Measurements from ENCODE around the gene SLC25A19. TPM values are rescaled to one million over a fixed set of nuclear protein-coding genes. Genes with fewer than 3 reads are reported as not detected.

Gene SLC25A19
- total and polyA plus RNA-seq, 2 experiments from 2014 or later, result 6.2 to 6.7 TPM

DNA sequence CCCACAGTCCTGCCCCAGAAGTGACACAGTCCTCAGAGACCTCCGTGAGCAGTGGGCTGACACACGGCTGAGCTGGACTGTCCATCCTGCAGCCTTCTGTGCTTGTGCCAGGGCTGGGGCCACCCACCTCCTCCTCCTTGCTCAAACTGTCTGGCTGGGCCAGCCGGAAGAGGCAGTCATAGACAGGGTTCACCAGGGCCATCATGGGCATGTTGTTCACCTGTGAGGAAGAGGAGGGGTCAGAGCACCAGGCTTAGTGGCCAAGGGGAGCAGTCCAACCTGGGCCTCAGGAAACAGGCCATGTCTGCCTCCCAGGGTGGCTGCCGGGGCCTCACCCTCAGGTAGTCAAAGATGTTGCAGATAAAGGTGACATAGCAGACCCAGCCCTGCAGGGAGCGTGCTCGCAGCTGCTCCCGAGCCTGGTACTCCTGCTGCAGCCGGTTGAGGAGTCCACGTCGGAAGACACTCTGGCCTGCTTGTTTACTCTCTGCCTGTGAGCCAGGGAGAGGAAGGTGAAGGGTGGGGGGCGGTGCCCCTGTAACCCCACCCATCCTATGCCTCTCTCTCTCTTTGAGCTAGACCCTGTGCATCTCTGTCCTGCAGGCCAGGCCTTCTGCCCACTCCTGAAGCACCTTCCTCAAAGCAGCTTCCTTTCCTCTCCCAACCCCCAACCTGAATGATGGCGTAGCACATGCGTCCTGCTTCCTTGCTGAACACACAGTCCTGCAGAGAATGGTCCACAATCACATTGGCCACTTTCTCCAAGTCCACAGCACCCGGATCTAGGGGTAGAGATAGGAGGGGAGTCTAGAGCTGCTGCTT, 21.6 kb downstream of the SLC25A19 start:
- 29 to 41% methylated on average over 14 of the region's 14 CpGs for WGBS, 2 experiments (ENCODE audit: low coverage in 1 of 2, low lambda C conversion rate in 2 of 2, missing lambda C conversion rate in 2 of 2)
- H3K9me3 ChIP-seq (ENCODE audit: low read depth), result no peaks in the 10 kb centered on the region
- peaks cover 13% of the 10 kb centered on the region; the same call in 1 of the 2 replicates for H3F3A ChIP-seq (ENCODE audit: insufficient read depth)
- H3K27ac ChIP-seq, result no peak overlapping the region
- peaks cover 12% of the 10 kb centered on the region for H3K36me3 ChIP-seq (ENCODE audit: low read depth)
- no peak overlapping the region for H3K4me3 ChIP-seq
- in situ Hi-C loops (cut with MboI), result no loop called here
- H3K27me3 ChIP-seq (replicated peaks; ENCODE audit: insufficient read depth), result no peaks in the 10 kb centered on the region
- no peaks in the 10 kb centered on the region for H4K20me1 ChIP-seq (ENCODE audit: insufficient read depth)
- no peaks in the 10 kb centered on the region for H3K9me2 ChIP-seq (ENCODE audit: insufficient read depth)
- TF ChIP-seq EZH2phosphoT487 (IDR thresholded peaks at IDR 0.05; ENCODE audit: insufficient read depth, low read depth), result no peak
- TF ChIP-seq EZH2 (IDR thresholded peaks at IDR 0.05; ENCODE audit: insufficient read depth, poor library complexity, severe bottlenecking), result no peak
- H3K4me1 ChIP-seq (ENCODE audit: insufficient read depth), result peaks cover 17% of the 10 kb centered on the region
- no peak for DNase-seq
- H3K4me2 ChIP-seq (ENCODE audit: unreplicated experiment), result no peak overlapping the region
- peaks cover 18% of the 10 kb centered on the region for H3K79me2 ChIP-seq (ENCODE audit: insufficient read depth)
- no peak overlapping the region for H2AFZ ChIP-seq
- no peak overlapping the region for H3K9ac ChIP-seq

DNA sequence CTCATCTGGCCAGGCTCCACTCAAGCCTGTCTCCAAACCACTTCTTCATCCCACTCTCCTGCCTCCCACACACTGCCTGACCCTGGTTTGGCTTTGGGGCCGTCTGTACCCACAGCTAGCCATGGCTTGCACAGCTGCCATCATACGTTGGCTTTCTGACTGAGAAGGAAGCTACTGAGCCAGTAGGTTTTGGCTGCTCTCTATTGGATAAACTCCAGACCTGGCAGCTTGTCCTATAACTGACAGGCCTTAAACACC, 22.2 kb downstream of the SLC25A19 start:
- Histone ChIP-seq H3K9ac (no peak overlapping the region), H3K9me3 (ENCODE audit: low read depth) (no peaks in the 10 kb centered on the region), H4K20me1 (ENCODE audit: insufficient read depth) (no peaks in the 10 kb centered on the region), H3K27me3 (replicated peaks; ENCODE audit: insufficient read depth) (no peaks in the 10 kb centered on the region), H3K79me2 (ENCODE audit: insufficient read depth) (peaks cover 23% of the 10 kb centered on the region), H3K4me2 (ENCODE audit: unreplicated experiment) (no peak overlapping the region), H2AFZ (no peak overlapping the region), H3K9me2 (ENCODE audit: insufficient read depth) (no peaks in the 10 kb centered on the region), H3K27ac (no peak overlapping the region), H3F3A (ENCODE audit: insufficient read depth) (peaks cover 9% of the 10 kb centered on the region; the same call in 1 of the 2 replicates), H3K36me3 (ENCODE audit: low read depth) (peaks cover 12% of the 10 kb centered on the region), H3K4me1 (ENCODE audit: insufficient read depth) (peaks cover 14% of the 10 kb centered on the region), H3K4me3 (no peak overlapping the region)
- no peak for DNase-seq
- in situ Hi-C loops (cut with MboI), result no loop called here
- TF ChIP-seq EZH2phosphoT487 (IDR thresholded peaks at IDR 0.05; ENCODE audit: insufficient read depth, low read depth), result no peak
- no peak for TF ChIP-seq EZH2 (IDR thresholded peaks at IDR 0.05; ENCODE audit: insufficient read depth, poor library complexity, severe bottlenecking)
- WGBS, 2 experiments (ENCODE audit: low coverage in 1 of 2, low lambda C conversion rate in 2 of 2, missing lambda C conversion rate in 2 of 2), result 17 to 24% methylated on average over 2 of the region's 2 CpGs

DNA sequence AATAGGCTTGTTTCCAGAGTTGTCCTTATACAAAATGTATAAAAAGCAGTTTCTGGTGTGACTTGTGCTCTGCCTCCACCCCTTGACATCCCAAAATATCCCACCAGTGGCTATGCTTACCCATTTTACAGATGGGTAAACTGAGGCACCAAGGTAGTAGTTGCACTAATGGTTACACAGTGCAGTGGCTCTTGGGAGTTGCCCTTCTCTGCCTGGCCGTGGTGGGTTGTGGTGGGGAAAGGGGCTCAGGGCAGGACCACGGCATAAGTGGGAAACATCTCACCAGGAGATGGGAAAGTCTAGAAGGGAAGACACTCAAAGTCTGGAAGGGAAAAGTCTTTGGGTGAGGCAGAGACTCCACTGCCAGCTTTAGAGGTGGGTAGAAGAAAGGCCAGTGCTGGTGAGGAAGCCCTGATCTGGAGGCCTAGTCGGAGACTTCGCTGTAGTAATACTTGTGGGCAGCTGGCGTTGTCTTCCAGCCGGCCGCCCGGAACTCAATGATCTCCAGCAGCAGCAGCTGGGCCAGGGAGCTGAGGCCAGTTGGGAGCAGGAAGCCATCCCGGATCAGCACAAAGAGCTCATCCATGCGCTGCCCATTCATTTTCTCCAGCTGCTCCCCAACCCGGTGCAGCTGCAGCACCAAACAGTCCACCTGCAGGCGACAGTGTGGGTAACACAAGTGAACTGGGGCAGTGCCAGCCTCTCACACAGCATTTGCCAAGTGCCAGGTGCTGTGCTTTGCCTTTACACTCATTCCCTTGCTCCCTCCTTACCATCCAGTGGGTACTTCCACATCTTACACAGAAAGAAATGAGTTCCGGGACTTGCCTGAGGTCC, 22.7 kb downstream of the SLC25A19 start:
- no peak for DNase-seq
- peaks cover 6% of the 10 kb centered on the region; the same call in 1 of the 2 replicates for H3F3A ChIP-seq (ENCODE audit: insufficient read depth)
- H3K27ac ChIP-seq, result no peak overlapping the region

DNA sequence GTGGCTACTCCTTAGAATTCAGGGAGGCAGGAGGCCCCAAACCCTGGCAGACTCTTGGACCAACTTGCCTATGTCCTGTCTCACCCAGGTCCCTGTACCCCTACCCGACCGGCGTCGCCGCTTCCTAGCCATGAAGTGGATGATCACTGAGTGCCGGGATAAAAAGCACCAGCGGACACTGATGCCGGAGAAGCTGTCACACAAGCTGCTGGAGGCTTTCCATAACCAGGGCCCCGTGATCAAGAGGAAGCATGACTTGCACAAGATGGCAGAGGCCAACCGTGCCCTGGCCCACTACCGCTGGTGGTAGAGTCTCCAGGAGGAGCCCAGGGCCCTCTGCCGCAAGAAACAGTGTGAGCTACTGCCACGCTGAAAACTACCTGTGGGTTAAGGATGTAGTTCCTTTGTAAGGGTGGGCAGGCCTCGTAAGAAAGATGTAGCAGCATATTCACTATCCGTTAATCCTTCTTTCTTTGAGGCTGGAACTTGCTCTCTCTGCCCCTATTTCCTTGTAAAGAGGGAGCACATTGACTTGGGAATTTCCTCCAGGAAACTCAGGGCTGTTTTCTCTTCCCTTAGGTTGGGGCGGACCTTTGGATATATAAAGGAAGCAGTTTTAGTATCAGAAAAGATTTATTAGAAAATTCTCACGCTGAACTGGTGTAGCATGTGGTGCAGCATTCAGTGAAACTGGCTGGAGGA, 23.5 kb downstream of the SLC25A19 start:
- H3K4me3 ChIP-seq, result no peak overlapping the region
- H2AFZ ChIP-seq, result no peak overlapping the region
- in situ Hi-C loops (cut with MboI), result no loop called here
- WGBS, 2 experiments (ENCODE audit: low coverage in 1 of 2, low lambda C conversion rate in 2 of 2, missing lambda C conversion rate in 2 of 2), result 93 to 94% methylated on average over 17 of the region's 17 CpGs
- no peak overlapping the region for H3K27ac ChIP-seq
- peaks cover 11% of the 10 kb centered on the region for H3K4me1 ChIP-seq (ENCODE audit: insufficient read depth)
- H3K79me2 ChIP-seq (ENCODE audit: insufficient read depth), result peaks cover 32% of the 10 kb centered on the region
- no peak overlapping the region for H3K4me2 ChIP-seq (ENCODE audit: unreplicated experiment)
- H3K27me3 ChIP-seq (replicated peaks; ENCODE audit: insufficient read depth), result no peaks in the 10 kb centered on the region
- peaks cover 6% of the 10 kb centered on the region; the same call in 1 of the 2 replicates for H3F3A ChIP-seq (ENCODE audit: insufficient read depth)
- H3K9me2 ChIP-seq (ENCODE audit: insufficient read depth), result no peaks in the 10 kb centered on the region
- no peak for DNase-seq
- H3K9ac ChIP-seq, result no peak overlapping the region
- H3K36me3 ChIP-seq (ENCODE audit: low read depth), result peaks cover 12% of the 10 kb centered on the region
- H4K20me1 ChIP-seq (ENCODE audit: insufficient read depth), result no peaks in the 10 kb centered on the region
- TF ChIP-seq EZH2phosphoT487 (IDR thresholded peaks at IDR 0.05; ENCODE audit: insufficient read depth, low read depth) (no peak), EZH2 (IDR thresholded peaks at IDR 0.05; ENCODE audit: insufficient read depth, poor library complexity, severe bottlenecking) (no peak)
- no peaks in the 10 kb centered on the region for H3K9me3 ChIP-seq (ENCODE audit: low read depth)

More for the DNA sequence above, 22.7 kb downstream of the SLC25A19 start:
- Histone ChIP-seq H3K36me3 (ENCODE audit: low read depth) (peaks cover 12% of the 10 kb centered on the region), H3K27me3 (replicated peaks; ENCODE audit: insufficient read depth) (no peaks in the 10 kb centered on the region), H3K4me3 (no peak overlapping the region), H3K4me1 (ENCODE audit: insufficient read depth) (peaks cover 11% of the 10 kb centered on the region), H3K4me2 (ENCODE audit: unreplicated experiment) (no peak overlapping the region), H4K20me1 (ENCODE audit: insufficient read depth) (no peaks in the 10 kb centered on the region), H2AFZ (no peak overlapping the region), H3K9ac (no peak overlapping the region), H3K9me2 (ENCODE audit: insufficient read depth) (no peaks in the 10 kb centered on the region), H3K79me2 (ENCODE audit: insufficient read depth) (peaks cover 27% of the 10 kb centered on the region), H3K9me3 (ENCODE audit: low read depth) (no peaks in the 10 kb centered on the region)
- in situ Hi-C loops (cut with MboI), result no loop called here
- TF ChIP-seq EZH2phosphoT487 (IDR thresholded peaks at IDR 0.05; ENCODE audit: insufficient read depth, low read depth), result no peak
- TF ChIP-seq EZH2 (IDR thresholded peaks at IDR 0.05; ENCODE audit: insufficient read depth, poor library complexity, severe bottlenecking), result no peak
- 80 to 83% methylated on average over 13 of the region's 13 CpGs for WGBS, 2 experiments (ENCODE audit: low coverage in 1 of 2, low lambda C conversion rate in 2 of 2, missing lambda C conversion rate in 2 of 2)
